A549 treated with Mapracorat at 1 μM for 4 hours (cell line): ENCODE measurements around the gene C2orf74. TPM values are rescaled to one million over a fixed set of nuclear protein-coding genes. Genes with fewer than 3 reads are reported as not detected.

Experiments used
- total RNA-seq: library from RNA; stranded (reverse); fragments of 200-300 nt; extraction: Qiagen RNA extraction; gene quantifications from 5 replicates; pipeline ENCODE4 v1.2.3, GENCODE V29; 2022

The C2orf74 gene
- 13.7 to 18.7 TPM (median 14.9 TPM) in 5 replicates for total RNA-seq

GRCh38 chr2:61161888-61162287 lies at the start of gene C2orf74:
Gene C2orf74, plus strand, starts transcription at chr2:61162188. Its CDS starts 327 bp downstream, at chr2:61162515.

Other genes starting within 250 kb of the C2orf74 start
- gene PEX13, start 144.5 kb upstream of the C2orf74 start, total RNA-seq: 11.9 to 15.7 TPM (median 15.3 TPM) in 5 replicates
- gene PUS10, start 143.9 kb upstream of the C2orf74 start, total RNA-seq: 1.8 to 3.4 TPM (median 2.9 TPM) in 5 replicates
- gene SANBR, start 96.3 kb upstream of the C2orf74 start, total RNA-seq: 9.8 to 14.1 TPM (median 12.2 TPM) in 5 replicates